Measurements from ENCODE around the gene GEMIN8. TPM values are rescaled to one million over a fixed set of nuclear protein-coding genes. Genes with fewer than 3 reads are reported as not detected.

The GEMIN8 gene
- polyA plus RNA-seq, 4 donors, result 24.5 to 40.0 (median 34.5) TPM

DNA sequence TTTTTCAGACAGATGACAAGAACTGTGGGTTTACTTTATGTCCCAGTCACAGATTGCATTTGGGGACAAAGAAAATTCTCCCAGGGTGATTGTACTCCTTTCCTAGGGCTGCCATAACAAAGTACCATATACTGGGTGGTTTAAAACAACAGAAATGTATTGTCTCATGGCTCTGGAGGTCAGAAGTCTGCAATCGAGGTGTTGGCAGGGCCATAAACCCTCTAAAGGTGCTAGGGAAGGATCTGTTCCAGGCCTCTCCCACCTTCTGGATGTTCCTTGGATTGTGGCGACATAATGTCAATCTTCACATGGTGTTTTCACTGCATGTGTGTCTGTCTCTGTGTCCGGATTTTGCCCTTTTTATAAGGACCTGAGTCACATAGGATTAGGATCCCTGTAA lies 12.3 kb downstream of the GEMIN8 start:
- no peak for DNase-seq (ENCODE audit: low read depth in 4 of 4, low spot score in 2 of 4)

DNA sequence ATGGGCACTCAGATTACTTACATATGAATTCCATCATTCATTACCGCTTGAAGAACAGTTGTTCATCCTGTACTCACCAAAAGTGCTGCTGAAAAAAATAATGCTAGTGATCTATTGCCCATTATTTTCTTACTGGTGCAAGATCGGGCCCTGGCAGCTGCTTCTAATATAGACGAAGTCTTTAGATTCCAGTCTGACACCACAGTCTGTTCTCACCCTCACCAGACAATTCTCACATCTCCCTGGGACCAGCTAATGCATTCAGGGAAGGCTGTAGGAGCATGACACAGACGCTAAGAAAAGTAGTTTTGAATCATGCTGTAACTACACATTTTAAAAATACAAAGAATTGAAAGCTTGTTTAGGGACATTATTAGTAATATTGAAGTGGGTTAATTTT lies 13.8 kb downstream of the GEMIN8 start:
- DNase-seq (ENCODE audit: low read depth in 4 of 4, low spot score in 2 of 4), result no peak

DNA sequence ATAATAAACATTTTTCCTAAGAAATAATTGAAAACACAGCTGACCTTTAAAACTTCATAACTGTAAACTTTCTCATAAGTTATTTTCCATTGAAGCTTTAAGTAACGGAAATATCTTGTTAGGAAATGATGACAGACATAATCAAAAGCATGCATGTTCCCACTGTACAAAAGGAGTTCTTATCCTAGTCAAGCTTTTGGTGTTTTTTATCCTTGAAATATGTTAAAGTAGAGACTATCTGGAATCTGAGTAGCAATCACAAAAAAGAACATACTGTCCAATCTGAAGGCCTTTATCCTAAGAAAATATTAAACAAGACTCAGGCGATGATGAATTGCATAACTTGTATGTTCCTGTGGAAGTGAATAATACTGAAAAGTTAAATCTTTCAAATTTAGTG lies 14.4 kb downstream of the GEMIN8 start:
- DNase-seq (ENCODE audit: low read depth in 4 of 4, low spot score in 2 of 4), result no peak

DNA sequence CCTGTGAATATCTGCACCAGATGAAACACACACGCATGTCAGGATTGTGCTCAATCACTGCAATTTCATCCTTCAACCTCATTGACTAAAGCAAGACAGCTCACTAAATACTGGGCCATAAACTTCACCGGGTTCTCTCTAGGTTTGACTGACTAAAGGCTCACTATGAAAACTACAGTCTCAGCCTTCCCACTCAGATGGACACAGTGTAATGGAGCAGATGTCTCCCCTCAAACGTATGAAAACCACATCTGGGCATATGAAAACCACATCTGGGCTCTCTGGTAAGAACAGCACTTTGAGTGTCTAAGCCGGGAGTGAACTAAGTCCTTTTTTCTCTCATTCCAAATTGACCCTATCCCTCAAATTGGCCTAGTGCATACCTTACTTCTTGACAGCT lies 15.2 kb downstream of the GEMIN8 start:
- no peak for DNase-seq (ENCODE audit: low read depth in 4 of 4, low spot score in 2 of 4)

DNA sequence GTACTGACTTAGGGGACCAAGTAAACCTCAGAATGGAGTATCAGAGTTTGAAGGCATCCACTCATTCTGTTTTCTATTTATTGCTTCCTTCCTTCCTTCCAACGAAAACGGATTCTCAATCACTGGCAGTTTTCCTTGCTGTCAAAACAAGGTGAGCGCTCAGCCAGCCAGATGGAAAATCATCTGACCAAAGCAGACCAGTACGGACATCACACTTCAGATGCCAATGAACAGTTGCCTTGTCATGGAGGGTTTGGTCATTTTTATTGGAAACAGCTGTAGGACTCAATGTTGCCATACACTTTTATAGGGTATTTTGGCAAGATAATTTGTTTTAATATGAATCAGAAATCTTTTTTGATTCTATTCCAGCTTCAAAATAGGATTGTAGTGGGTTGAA lies 16.6 kb downstream of the GEMIN8 start:
- DNase-seq (ENCODE audit: low read depth in 4 of 4, low spot score in 2 of 4), result no peak

DNA sequence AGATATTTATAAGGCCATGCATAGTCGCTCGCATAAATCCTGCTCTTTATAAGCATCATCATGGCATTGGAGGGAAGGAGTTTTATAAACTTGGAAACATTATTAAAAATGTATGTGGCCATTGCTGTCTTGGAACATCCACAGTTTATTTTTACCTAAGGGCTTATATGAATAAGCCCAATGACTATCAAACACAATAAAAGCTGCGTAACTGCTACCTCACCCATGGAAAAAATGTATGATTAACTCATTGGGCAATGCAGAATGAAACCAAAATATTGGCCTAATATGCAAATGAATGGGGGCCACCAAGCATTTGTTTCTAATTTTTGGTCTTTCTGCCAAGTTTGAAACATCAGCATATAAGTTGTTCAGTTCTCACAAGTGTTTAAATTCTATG lies 19.1 kb downstream of the GEMIN8 start:
- no peak for DNase-seq (ENCODE audit: low read depth in 4 of 4, low spot score in 2 of 4)

DNA sequence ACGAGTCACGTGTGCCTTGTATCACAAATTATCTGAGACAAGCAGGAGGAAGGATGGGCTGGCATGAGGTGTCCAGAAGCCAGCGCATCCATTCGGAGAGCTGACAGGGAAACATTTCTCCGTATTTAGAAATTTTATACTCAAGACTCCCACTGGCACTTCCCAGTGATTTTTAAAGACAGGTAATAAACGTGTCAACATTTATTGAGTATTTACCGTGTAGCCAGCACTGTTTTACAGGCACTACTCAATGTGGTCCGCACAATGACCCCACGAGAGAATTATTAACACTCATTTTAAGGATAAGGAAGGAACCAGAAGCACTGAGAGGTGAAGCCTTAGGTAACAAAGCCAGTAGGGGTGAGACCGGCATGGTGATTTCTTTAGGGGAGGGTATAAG lies 23.2 kb downstream of the GEMIN8 start:
- DNase-seq (ENCODE audit: low read depth in 4 of 4, low spot score in 2 of 4), result peak in 1 of 4 donors; percentile 13

DNA sequence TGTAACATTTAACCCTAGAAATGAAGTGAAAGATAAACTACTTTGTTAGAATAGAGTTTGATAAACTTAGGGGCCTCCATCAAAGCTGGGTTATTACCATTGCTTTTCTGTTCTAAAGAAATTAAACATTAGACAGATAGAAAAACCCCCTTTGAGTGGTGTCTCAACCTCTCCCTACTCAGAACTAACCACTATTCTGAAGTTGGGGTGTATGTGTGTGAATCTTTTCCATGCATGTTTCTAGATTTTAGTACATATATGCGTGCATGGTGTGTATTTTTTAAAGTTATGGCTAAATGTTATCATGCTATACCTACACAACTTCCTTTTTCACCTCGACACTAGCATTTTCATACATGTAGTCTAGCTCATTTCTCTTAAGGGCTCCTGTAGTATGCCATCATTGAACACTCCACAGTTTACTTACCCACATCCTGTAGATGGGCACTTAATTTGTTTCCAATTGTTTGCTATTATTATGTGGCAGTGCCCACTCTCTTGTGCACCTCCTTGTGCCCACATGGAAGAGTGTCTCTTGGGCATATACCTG lies 25.7 kb downstream of the GEMIN8 start:
- DNase-seq (ENCODE audit: low read depth in 4 of 4, low spot score in 2 of 4), result no peak

DNA sequence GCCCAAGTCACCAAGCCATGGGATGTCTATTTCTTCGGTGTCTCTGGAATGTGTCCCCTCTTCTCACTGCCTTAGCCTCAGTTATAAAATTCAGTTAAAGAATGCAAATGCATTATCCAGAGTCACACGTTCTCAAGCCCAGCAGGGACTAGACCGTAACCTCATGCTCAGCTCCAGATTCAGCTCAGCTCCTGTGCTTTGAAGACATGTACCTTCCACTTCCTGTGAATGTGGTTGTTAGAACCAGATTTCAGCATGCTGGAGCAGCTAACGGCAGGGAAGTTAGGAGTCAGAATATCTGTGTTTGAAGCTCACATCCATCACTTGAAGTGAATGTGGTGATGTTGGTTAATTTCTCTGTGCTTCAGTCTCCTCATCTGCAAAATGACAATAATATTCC lies 26.7 kb downstream of the GEMIN8 start:
- DNase-seq (ENCODE audit: low read depth in 4 of 4, low spot score in 2 of 4), result no peak

DNA sequence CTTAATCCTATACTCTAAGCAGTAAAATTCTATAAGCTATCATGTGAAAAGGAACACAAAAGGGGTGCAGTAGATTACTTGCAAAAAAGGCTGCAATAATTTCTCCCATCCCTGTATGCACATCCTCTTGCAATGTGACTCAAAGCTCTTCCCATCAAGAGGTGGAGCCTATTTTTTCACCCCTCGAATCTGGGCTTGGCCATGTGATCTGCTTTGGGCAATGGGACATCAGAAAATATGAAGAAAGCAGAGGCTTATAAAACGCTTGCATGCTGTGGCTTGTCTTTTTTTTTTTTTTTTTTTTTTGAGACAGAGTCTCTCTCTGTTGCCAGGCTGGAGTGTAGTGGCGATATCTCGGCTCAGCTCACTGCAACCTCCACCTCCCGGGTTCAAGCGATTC lies 33.0 kb downstream of the GEMIN8 start:
- DNase-seq (ENCODE audit: low read depth in 4 of 4, low spot score in 2 of 4), result no peak

DNA sequence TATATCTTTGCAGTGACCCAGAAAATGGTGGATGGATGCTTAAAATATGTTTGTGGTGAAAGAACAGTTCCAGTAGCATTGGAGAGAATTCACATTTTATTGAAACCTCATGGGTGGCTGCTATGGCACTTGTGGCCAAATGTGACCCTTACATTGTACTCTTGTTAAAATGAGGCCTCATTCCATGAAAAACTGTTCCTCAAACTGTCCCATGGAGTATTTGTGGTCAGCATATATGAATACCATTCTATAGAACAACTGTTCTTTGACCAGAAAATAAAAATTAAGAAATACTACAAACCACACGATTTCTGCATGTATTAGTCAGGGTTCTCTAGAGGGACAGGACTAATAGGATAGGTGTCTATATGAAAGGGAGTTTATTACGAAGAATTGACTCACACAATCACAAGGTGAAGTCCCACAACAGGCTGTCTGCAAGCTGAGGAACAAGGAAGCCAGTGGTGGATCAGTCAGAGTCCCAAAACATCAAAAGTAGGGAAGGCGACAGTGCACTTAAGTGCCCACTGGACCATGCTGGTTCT lies 35.1 kb downstream of the GEMIN8 start:
- DNase-seq (ENCODE audit: low read depth in 4 of 4, low spot score in 2 of 4), result no peak

DNA sequence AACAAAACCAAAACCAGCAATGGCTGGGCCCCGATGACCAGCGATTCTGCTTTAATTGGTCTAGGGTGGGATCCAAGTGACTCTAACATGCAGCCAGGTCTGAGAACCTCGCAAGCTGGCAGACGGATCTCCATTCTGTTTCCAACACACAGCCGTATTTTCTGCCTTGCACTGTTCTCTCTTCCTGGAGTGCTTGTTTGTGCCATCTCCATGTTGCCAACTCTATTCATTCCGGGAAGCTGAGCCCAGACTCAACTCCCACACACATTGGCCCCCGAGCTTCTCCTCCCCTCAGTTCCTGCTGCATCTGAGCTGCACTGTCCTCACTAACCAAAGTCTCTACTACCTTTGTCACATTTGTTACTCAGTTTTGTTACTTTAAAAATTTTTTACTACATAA lies 35.6 kb downstream of the GEMIN8 start:
- DNase-seq (ENCODE audit: low read depth in 4 of 4, low spot score in 2 of 4), result no peak

DNA sequence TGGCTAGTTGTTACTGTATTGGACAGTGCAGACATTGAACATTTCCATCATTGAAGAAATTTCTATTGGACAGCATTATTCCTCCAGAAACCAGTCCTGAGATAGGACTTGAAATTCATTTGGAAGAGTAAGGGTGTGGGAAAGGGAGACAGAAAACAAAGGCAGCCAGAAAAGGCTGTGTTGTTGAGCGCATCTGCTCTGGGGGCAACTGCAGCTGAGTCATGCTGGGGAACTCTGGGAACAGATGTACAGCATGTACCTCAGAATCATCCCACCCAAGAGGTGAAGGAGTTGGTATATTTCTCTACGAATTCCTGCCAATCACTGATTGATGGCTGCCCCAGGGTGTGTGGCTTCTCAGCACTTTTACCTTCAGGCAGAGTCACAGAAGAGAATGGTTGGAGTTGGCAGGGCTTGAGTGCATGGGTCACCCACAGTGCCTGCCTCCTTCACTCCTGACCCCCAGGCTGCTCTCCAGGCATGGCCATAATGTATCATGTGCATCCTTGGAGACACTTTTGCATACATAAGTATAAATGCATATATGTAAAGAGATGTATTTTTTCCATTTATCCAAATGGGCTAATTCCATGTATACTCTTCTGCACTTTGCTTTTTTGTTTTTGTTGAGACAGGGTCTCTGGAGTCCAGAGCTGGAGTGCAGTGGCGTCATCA lies 39.4 kb downstream of the GEMIN8 start:
- DNase-seq (ENCODE audit: low read depth in 4 of 4, low spot score in 2 of 4), result no peak

DNA sequence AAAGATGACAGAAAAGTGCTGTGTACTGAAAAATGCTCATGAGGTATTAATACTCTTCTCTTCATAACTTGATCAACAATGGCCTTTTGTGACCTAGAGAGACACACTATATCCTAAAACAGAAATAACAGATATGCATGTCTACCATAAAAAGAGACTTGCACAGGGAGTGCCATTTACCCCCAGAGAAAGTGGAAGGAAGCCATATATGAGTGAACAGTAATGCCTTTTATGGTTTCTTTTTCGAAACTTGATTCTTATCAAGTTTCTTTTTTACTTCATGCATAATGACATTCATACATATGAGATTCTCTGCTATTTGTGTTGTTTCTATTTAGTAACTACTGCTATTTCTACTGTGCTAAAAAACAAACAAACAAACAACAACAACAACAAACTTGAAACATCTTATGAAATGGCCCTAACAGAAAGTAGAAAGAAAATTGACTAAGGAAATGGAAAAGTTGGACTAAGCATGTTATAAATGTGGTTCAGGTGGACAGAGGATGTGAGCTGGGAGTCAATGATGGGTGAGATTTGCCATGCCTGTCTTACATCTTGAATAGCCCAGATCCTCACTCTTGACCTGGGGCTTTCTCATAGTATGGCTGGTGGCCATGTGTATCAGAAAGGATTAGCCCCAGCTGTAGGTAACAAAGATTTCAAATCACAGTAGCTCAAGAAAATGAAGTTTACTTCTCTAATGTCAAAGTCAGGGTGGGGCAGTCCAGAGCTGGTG lies 43.8 kb downstream of the GEMIN8 start:
- DNase-seq (ENCODE audit: low read depth in 4 of 4, low spot score in 2 of 4), result no peak

DNA sequence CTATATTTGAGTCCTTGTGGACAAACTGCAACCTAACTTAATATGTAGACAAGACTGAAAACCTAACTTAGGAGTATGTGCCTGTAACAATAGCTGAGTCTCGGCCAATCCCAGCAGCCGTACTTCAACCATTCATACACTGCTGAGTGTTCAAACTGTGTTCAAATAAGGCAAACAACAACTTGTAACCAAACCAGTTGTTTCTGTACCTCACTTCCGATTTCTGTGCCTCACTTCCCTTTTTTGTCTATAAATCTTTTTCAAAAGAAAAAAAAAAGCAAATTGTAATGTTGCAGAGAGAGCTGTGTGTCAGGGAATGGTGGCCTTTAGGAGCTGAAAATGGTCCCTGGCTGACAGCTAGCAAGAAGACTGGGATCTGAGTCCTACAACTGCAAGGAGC lies 46.0 kb downstream of the GEMIN8 start:
- DNase-seq (ENCODE audit: low read depth in 4 of 4, low spot score in 2 of 4), result no peak

DNA sequence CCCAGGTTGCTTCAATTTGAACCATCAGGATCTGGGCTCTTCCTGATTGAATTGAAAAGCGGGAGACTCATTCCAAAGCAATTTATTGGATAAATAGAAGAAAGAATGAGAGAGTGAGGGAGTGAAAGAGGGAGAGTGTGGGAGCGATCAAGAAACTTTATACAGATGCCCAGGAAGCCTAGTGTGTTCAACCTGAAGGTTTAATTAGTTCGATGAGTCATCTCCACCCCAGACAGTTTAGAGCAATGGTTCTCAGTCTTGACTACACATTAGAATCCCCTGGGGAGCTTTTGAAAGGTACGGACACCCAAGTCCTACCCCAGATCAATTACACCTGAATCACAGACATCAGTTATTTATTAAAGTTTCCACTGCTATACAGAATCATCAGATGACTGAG lies 61.5 kb downstream of the GEMIN8 start:
- no peak for DNase-seq (ENCODE audit: low read depth in 4 of 4, low spot score in 2 of 4)

DNA sequence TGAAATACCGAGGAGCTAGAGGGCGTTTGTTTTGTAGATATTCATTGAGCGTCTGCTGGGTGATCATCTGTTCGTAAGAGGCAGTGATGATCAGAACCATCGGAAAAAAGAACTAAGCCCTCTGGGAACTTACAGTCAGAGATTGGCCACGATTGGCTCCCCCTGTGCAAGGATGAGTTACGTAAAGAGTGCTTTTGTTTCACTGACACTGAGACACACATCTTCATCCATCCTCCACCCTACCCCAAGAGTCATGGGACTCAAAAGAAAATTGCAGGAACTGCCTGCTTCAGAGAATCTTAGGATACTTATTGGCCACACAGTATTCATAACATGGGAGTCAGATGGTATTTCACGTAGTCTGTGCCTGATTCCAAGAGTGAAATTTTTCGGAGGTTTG lies 62.1 kb downstream of the GEMIN8 start:
- DNase-seq (ENCODE audit: low read depth in 4 of 4, low spot score in 2 of 4), result no peak

DNA sequence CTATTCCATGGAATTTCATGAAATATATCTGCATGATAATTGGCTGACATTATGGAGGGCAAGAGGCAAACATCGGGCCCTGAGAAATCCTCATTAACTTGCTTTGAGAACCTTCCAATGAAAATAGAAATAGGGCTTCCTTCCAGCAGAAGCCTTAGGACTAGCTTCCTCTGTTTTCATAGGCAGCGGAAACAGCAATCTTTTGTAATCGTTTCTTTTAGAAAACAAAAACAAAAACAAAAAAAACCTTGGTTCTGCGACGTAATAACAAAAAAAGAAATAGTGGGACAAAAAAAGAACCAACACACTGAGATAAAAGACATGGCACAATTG lies 62.9 kb downstream of the GEMIN8 start:
- DNase-seq (ENCODE audit: low read depth in 4 of 4, low spot score in 2 of 4), result peak in 1 of 4 donors; percentile 1

DNA sequence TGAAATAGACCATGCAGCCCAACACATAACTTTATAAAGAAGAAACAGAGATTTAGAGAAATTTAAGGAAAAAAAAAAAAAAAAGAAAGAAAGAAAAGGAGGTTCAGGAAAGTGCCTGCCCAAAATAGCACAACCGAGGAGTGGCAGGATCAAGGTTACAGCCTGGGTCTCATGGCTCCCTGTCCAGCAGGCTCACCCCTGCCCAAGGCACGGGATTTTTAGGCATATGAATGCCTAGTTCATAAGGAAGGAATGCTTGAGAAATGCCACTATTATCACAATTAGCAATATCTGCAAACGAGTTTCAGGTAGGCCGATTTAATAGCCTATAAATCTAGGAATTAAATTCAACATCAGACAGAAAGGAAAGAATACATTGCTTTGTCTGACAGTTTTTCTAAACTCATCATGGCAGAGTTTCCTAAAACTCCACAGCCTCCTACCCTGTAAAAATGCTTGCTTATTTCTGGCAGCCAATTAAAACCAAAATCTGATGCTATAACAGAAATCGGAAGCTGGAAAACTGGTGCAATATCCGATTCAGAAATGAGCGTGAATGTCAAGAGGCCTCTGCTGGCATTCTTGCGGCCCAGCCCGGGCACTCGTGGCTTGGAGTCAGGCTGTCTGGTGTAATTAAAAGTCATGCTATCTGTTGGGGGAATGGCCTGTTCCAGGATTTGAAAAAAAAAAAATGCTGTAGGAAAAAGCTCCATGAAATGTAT lies 63.5 kb downstream of the GEMIN8 start:
- no peak for DNase-seq (ENCODE audit: low read depth in 4 of 4, low spot score in 2 of 4)

DNA sequence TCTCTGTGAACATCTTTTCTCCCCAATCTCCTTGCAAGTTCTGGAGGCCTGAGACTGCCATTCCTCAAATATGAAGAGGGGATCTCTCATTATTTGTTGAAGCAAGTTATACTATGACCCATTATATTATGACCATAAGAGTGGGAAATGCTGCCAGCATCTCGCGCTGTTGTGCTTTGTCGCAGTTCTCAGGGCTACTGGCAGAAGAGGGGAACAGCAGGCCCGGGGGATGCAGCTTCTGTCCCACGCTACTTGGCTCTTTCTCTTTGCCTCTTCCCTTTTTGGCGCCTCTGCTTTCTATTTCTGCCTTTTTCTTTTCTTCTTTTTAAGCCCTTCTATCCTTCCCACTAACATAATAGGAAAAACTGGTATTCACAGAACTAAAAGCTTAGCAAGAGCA lies 64.2 kb downstream of the GEMIN8 start:
- no peak for DNase-seq (ENCODE audit: low read depth in 4 of 4, low spot score in 2 of 4)

DNA sequence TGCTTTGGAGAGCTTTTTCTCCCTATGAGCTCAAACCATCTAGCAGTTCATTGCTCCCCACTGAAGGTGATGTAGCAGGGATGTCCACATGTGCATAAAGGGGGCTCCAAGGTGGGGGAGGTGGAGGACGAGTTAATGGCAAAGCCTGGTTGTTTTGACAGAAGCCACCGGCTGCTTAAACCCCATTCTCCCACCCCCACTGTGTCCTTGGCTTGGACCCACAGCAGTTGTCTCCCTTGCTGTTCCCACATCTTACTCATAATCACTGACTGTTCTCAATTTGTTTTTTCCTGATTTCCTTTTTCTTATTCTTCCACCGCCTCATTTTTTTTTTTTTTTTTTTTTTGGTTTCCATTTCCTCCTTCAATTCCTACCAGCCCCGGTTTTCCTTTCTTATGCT lies 72.7 kb downstream of the GEMIN8 start:
- no peak for DNase-seq (ENCODE audit: low read depth in 4 of 4, low spot score in 2 of 4)
